ENCODE results near the gene TFAP2B.

GRCh38 chr6:50834929-50835410 lies 16.3 kb downstream of the TFAP2B start:
- TF ChIP-seq POLR2A (IDR thresholded peaks at IDR 0.05; ENCODE audit: low read length) (no peak), GATA1 (IDR thresholded peaks at IDR 0.05; ENCODE audit: low read depth, low read length) (no peak)

Data from erythroblast (primary cell).